SK-N-SH treated with all-trans-retinoic acid at 6 μM for 48 hours (cell line): Measurements from ENCODE around the gene VSX2.

ENCODE experiments used
- ATAC-seq: fragments of 200-7000 bp; cut with Tn5 transposase; 3 replicates; pipeline ENCODE4 v1.9.1; 2020; ENCODE audit warnings: mild to moderate bottlenecking, moderate library complexity
- ARNTL ChIP-seq: fragments of 450-650 bp; formaldehyde crosslinking; IDR thresholded peaks from 2 replicates; pipeline ENCODE4 v1.5.0; 2020; ENCODE audit warnings: low read depth, mild to moderate bottlenecking, moderate library complexity, borderline replicate concordance
- BACH2 ChIP-seq: fragments of 250-450 bp; sonication (Bioruptor Pico); IDR thresholded peaks from 2 replicates; pipeline ENCODE4 v1.9.0; 2021; ENCODE audit warnings: mild to moderate bottlenecking, borderline replicate concordance
- CREB5 ChIP-seq: fragments of 250-450 bp; sonication (Bioruptor Pico); IDR thresholded peaks from 2 replicates; pipeline ENCODE4 v1.5.1; 2020; ENCODE audit warnings: low read depth, mild to moderate bottlenecking, moderate library complexity
- CSRNP3 ChIP-seq: fragments of 250-450 bp; sonication (Bioruptor Pico); IDR thresholded peaks from 2 replicates; pipeline ENCODE4 v1.5.1; 2021; ENCODE audit warnings: mild to moderate bottlenecking, moderate library complexity
- ESRRG ChIP-seq: fragments of 250-450 bp; sonication (Bioruptor Pico); IDR thresholded peaks from 2 replicates; pipeline ENCODE4 v1.6.1; 2021; ENCODE audit warnings: mild to moderate bottlenecking
- GLIS3 ChIP-seq: fragments of 250-450 bp; sonication (Bioruptor Pico); IDR thresholded peaks from 2 replicates; pipeline ENCODE4 v1.5.0; 2020; ENCODE audit warnings: mild to moderate bottlenecking, moderate library complexity
- ISL1 ChIP-seq: fragments of 250-450 bp; sonication (Bioruptor Pico); IDR thresholded peaks from 2 replicates; pipeline ENCODE4 v2.1.2; 2022; ENCODE audit warnings: mild to moderate bottlenecking, moderate library complexity
- OSR1 ChIP-seq: fragments of 250-450 bp; sonication (Bioruptor Pico); IDR thresholded peaks from 2 replicates; pipeline ENCODE4 v1.8.0; 2022; ENCODE audit warnings: moderate library complexity, mild to moderate bottlenecking, inconsistent platforms
- PATZ1 ChIP-seq: fragments of 250-450 bp; sonication (Bioruptor Pico); IDR thresholded peaks from 2 replicates; pipeline ENCODE4 v1.8.0; 2020; ENCODE audit warnings: mild to moderate bottlenecking, moderate library complexity, borderline replicate concordance
- POU6F1 ChIP-seq: fragments of 250-450 bp; sonication (Bioruptor Pico); IDR thresholded peaks from 2 replicates; pipeline ENCODE4 v1.8.0; 2021; ENCODE audit warnings: low read depth, mild to moderate bottlenecking, moderate library complexity, borderline replicate concordance
- PPARA ChIP-seq: fragments of 250-450 bp; sonication (Bioruptor Pico); IDR thresholded peaks from 2 replicates; pipeline ENCODE4 v1.5.0; 2020; ENCODE audit warnings: mild to moderate bottlenecking, borderline replicate concordance
- TCF4 ChIP-seq: fragments of 250-450 bp; sonication (Bioruptor Pico); IDR thresholded peaks from 2 replicates; pipeline ENCODE4 v1.8.0; 2021; ENCODE audit warnings: mild to moderate bottlenecking, moderate library complexity, borderline replicate concordance
- TOX ChIP-seq: fragments of 250-450 bp; sonication (Bioruptor Pico); IDR thresholded peaks from 2 replicates; pipeline ENCODE4 v1.8.0; 2021; ENCODE audit warnings: mild to moderate bottlenecking, moderate library complexity, borderline replicate concordance
- TSHZ2 ChIP-seq: fragments of 250-450 bp; sonication (Bioruptor Pico); IDR thresholded peaks from 2 replicates; pipeline ENCODE4 v1.5.0; 2020; ENCODE audit warnings: mild to moderate bottlenecking, moderate library complexity
- ZC3H10 ChIP-seq: fragments of 250-450 bp; sonication (Bioruptor Pico); IDR thresholded peaks from 2 replicates; pipeline ENCODE4 v1.5.1; 2021; ENCODE audit warnings: mild to moderate bottlenecking, moderate library complexity
- ZFP3 ChIP-seq: fragments of 250-450 bp; sonication (Bioruptor Pico); IDR thresholded peaks from 2 replicates; pipeline ENCODE4 v1.5.0; 2020; ENCODE audit warnings: mild to moderate bottlenecking, moderate library complexity
- ZFP30 ChIP-seq: fragments of 450-650 bp; formaldehyde crosslinking; IDR thresholded peaks from 2 replicates; pipeline ENCODE4 v1.5.0; 2022; ENCODE audit warnings: mild to moderate bottlenecking, moderate library complexity
- ZNF8 ChIP-seq: fragments of 450-650 bp; formaldehyde crosslinking; IDR thresholded peaks from 2 replicates; pipeline ENCODE4 v1.5.0; 2020; ENCODE audit warnings: mild to moderate bottlenecking, moderate library complexity

VSX2 gene

GRCh38 chr14:74194506-74195274 lies 44.6 kb upstream of the VSX2 start:
- TF ChIP-seq PATZ1 (CRISPR knock-in tag) (no peak), ISL1 (CRISPR knock-in tag) (no peak), ESRRG (CRISPR knock-in tag) (no peak), PPARA (no peak), CSRNP3 (no peak), CREB5 (no peak), ZFP3 (no peak)
- no peak for ATAC-seq

- TF ChIP-seq PATZ1 (CRISPR knock-in tag): no peak
- TF ChIP-seq TSHZ2 (CRISPR knock-in tag): no peak
- no peak for TF ChIP-seq OSR1
- TF ChIP-seq ZFP30: no peak
- no peak for TF ChIP-seq GLIS3
- no peak for TF ChIP-seq ARNTL (CRISPR knock-in tag)
- TF ChIP-seq POU6F1 (CRISPR knock-in tag): no peak
- no peak for ATAC-seq
Observed at GRCh38 chr14:74195623-74196022, 43.6 kb upstream of the VSX2 start.

- ATAC-seq: no peak
- TF ChIP-seq PATZ1 (CRISPR knock-in tag) (no peak), BACH2 (no peak), PPARA (no peak), CSRNP3 (no peak), ZNF8 (no peak), ZC3H10 (CRISPR knock-in tag) (no peak), TCF4 (CRISPR knock-in tag) (no peak), GLIS3 (no peak), TOX (no peak), POU6F1 (CRISPR knock-in tag) (no peak), ARNTL (CRISPR knock-in tag) (no peak)
Observed at GRCh38 chr14:74198441-74199234, 40.6 kb upstream of the VSX2 start.
